CD4-positive, alpha-beta T cell (primary cell): ENCODE measurements around the gene GDPD5. TPM values are rescaled to one million over a fixed set of nuclear protein-coding genes. Genes with fewer than 3 reads are reported as not detected.

Source experiments
- ATAC-seq: fragments of 200-7000 bp; cut with Tn5 transposase; one replicate; pipeline ENCODE4 v1.10.0; 2022; ENCODE audit warnings: mild to moderate bottlenecking; ENCODE audit not compliant: poor library complexity
- CTCF ChIA-PET: fragments of 350-600 bp; sonication (Branson Sonifier 250); formaldehyde crosslinking; loops from one replicate; lab custom pipeline; 2021; ENCODE audit warnings: antibody characterized with exemption, inconsistent platforms; lab: Charles Lee
- POLR2A ChIA-PET: fragments of 350-600 bp; sonication (Branson Sonifier 250); formaldehyde crosslinking; loops from one replicate; lab custom pipeline; 2021; ENCODE audit warnings: antibody characterized with exemption, inconsistent platforms; lab: Charles Lee
- DNase-seq, 14 experiments: peaks; one replicate each; pipeline ENCODE4 v3.0.0-alpha.2; 2013 to 2020; ENCODE audit warnings: mixed read lengths in 2 of 14
- H3K27ac ChIP-seq, 2 donors: one replicate each; pipeline versions ENCODE4 v1.5.1 to v1.7.0; 2013; ENCODE audit warnings: low read length in 2 of 2, low read depth in 1 of 2, mild to moderate bottlenecking in 1 of 2
- H3K27me3 ChIP-seq, 2 experiments: 1 replicate in 1 of 2; 2 replicates in 1 of 2; pipeline versions ENCODE4 v1.6.1 to v1.7.0; 2013; ENCODE audit warnings: low read length in 2 of 2, control low read depth in 1 of 2, mild to moderate bottlenecking in 1 of 2, moderate library complexity in 1 of 2; ENCODE audit not compliant: insufficient read depth in 2 of 2, control insufficient read depth in 1 of 2
- H3K36me3 ChIP-seq: one replicate; pipeline ENCODE4 v1.6.1; 2013; ENCODE audit warnings: low read length, control low read depth; ENCODE audit not compliant: insufficient read depth
- H3K4me1 ChIP-seq: one replicate; pipeline ENCODE4 v1.6.1; 2013; ENCODE audit warnings: low read length, control low read depth; ENCODE audit not compliant: insufficient read depth
- H3K4me3 ChIP-seq: one replicate; pipeline ENCODE4 v1.5.1; 2013; ENCODE audit warnings: mild to moderate bottlenecking, low read length, moderate library complexity
- H3K9me3 ChIP-seq, 2 experiments: 1 replicate in 1 of 2; 2 replicates in 1 of 2; pipeline versions ENCODE4 v1.6.1 to v1.7.0; 2013; ENCODE audit warnings: low read length in 2 of 2, mild to moderate bottlenecking in 2 of 2, control low read depth in 1 of 2, moderate library complexity in 1 of 2; ENCODE audit not compliant: control insufficient read depth in 1 of 2, insufficient read depth in 1 of 2
- H3K27ac Mint-ChIP-seq: one replicate; pipeline ENCODE4 v1.8.0; 2020; ENCODE audit warnings: mixed read lengths
- H3K27me3 Mint-ChIP-seq: one replicate; pipeline ENCODE4 v1.8.0; 2021; ENCODE audit warnings: mixed read lengths
- H3K36me3 Mint-ChIP-seq: one replicate; pipeline ENCODE4 v1.8.0; 2021; ENCODE audit warnings: low read depth, mixed read lengths
- H3K4me1 Mint-ChIP-seq: one replicate; pipeline ENCODE4 v1.8.0; 2021; ENCODE audit warnings: low read depth, mixed read lengths
- H3K4me3 Mint-ChIP-seq: one replicate; pipeline ENCODE4 v1.8.0; 2020; ENCODE audit warnings: mild to moderate bottlenecking, mixed read lengths
- H3K9me3 Mint-ChIP-seq: one replicate; pipeline ENCODE4 v1.8.0; 2020; ENCODE audit warnings: mixed read lengths
- CTCF ChIP-seq: fragments of 200-600 bp; IDR thresholded peaks from one replicate; pipeline ENCODE4 v1.8.0; 2022; ENCODE audit warnings: antibody characterized with exemption, mild to moderate bottlenecking
- intact Hi-C, 2 experiments: fragments of 100-400 bp; cut with DNase I in 1 of 2; cut with micrococcal nuclease in 1 of 2; formaldehyde crosslinking; loops; one replicate each; pipeline versions ENCODE4 v1.15.1 to v1.9.0; 2023 to 2025; cut with DNase I, micrococcal nuclease
- total RNA-seq, 174 experiments: library from RNA in 2 of 174; stranded (reverse) in 2 of 174; gene quantifications; one replicate each; pipeline ENCODE4 v1.2.3 and lab custom pipeline; 2021 to 2026

GDPD5 gene
- total RNA-seq, 2 experiments from 2014 or later: 91.6 to 101 TPM

GRCh38 chr11:75562836-75563484 lies 37.2 kb upstream of the GDPD5 start:
- TF ChIP-seq CTCF: no peak
- Mint-ChIP-seq H3K27me3 (no peaks in the 10 kb centered on the region), H3K4me1 (peaks cover 47% of the 10 kb centered on the region), H3K4me3 (peak overlapping the region; percentile 99), H3K27ac (peak overlapping the region; percentile 94), H3K9me3 (no peaks in the 10 kb centered on the region), H3K36me3 (peaks cover 16% of the 10 kb centered on the region)
- no peaks in the 10 kb centered on the region for H3K27me3 ChIP-seq
- H3K4me1 ChIP-seq: peaks cover 42% of the 10 kb centered on the region
- DNase-seq: no peak
- peak overlapping the region; percentile 93 for H3K4me3 ChIP-seq
- no peak for ATAC-seq
- no peaks in the 10 kb centered on the region for H3K9me3 ChIP-seq
- intact Hi-C loops: no loop called here
- H3K27ac ChIP-seq: peak overlapping the region; percentile 41 to 79
- ChIA-PET CTCF (no interaction called here), POLR2A (interaction anchor here (0.5 to 2.5 kb wide), 12 partner anchors 9 to 420 kb away, joined by 3 to 16 read pairs (median 4); partner anchors contain the start of genes GDPD5 and UVRAG)
- H3K36me3 ChIP-seq: peaks cover 6% of the 10 kb centered on the region

GRCh38 chr11:75562048-75562835 lies 36.5 kb upstream of the GDPD5 start, which contains the start of gene SERPINH1:
TSS of gene SERPINH1 (plus strand) at chr11:75562253. CDS start at chr11:75566350, 4,097 bp downstream.
- Histone ChIP-seq H3K4me3 (peak within 1 kb of the TSS; percentile 93), H3K4me1 (peaks cover 42% of the 10 kb centered on the region), H3K27me3 (no peaks in the 10 kb centered on the region), H3K27ac (peak within 1 kb of the TSS; percentile 41 to 79), H3K9me3 (no peaks in the 10 kb centered on the region), H3K36me3 (peaks cover 6% of the 10 kb centered on the region)
- Mint-ChIP-seq H3K9me3 (no peaks in the 10 kb centered on the region), H3K27ac (peak within 1 kb of the TSS; percentile 94), H3K4me3 (peak within 1 kb of the TSS; percentile 99), H3K27me3 (no peaks in the 10 kb centered on the region), H3K4me1 (peaks cover 47% of the 10 kb centered on the region), H3K36me3 (peaks cover 12% of the 10 kb centered on the region)
- CTCF ChIA-PET: no interaction called here
- ATAC-seq: peak; percentile 78
- peak in 13 of 14 experiments; percentile 22 to 76 (median 49) for DNase-seq
- intact Hi-C loops: no loop called here
- TF ChIP-seq CTCF: no peak
- POLR2A ChIA-PET: interaction anchor here (0.5 to 2.5 kb wide), 13 partner anchors 9 to 421 kb away, joined by 3 to 16 read pairs (median 3); partner anchors contain the start of genes GDPD5 and UVRAG

DNA sequence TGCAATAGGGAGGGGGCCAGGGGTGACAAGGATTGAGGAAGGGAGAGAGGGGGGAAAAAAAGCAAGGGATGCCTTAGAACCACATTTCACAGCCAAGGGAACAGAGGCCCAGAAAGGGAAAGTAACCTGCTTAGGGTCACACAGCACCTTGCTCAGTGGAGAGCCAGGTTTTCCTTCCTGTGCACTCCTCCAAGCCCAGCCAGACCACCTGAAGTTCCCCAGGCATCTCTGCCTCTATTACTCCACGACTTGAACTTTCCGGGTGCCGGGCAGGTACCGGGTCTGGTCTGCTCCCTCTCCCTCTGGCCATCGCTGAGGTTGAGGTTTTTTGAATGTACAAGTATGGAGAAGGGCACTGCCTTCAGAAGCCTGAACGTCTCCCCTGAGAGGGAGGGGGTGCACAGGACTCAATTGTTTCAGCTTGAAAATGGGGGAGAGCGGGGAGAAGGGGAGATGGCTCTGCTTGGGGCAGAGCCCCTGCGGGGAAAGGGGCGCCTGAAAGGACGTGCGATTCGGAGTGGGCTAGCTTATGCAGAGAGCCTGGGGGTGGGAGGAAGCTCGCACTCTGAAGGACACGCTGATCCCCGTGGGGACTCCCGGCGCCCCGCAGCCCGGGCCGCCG lies 35.8 kb upstream of the GDPD5 start:
- peaks cover 47% of the 10 kb centered on the region for H3K4me1 Mint-ChIP-seq
- intact Hi-C loops: no loop called here

More for the DNA sequence above, 35.8 kb upstream of the GDPD5 start:
- Histone ChIP-seq H3K4me1 (peaks cover 42% of the 10 kb centered on the region), H3K27ac (peak overlapping the region; percentile 41 to 79), H3K9me3 (no peaks in the 10 kb centered on the region), H3K27me3 (no peaks in the 10 kb centered on the region), H3K4me3 (peak overlapping the region; percentile 93), H3K36me3 (no peaks in the 10 kb centered on the region)
- CTCF ChIA-PET: interaction anchor here (0.7 kb wide), 1 partner anchor 32 kb away, joined by 3 read pairs; no protein-coding TSS in a partner anchor
- H3K27me3 Mint-ChIP-seq: no peaks in the 10 kb centered on the region
- DNase-seq (no peak), ATAC-seq (no peak)
- H3K27ac Mint-ChIP-seq: peak overlapping the region; percentile 94
- peak overlapping the region; percentile 99 for H3K4me3 Mint-ChIP-seq
- H3K36me3 Mint-ChIP-seq: peaks cover 12% of the 10 kb centered on the region
- TF ChIP-seq CTCF: no peak
- H3K9me3 Mint-ChIP-seq: no peaks in the 10 kb centered on the region
- POLR2A ChIA-PET: interaction anchor here (0.9 to 2.5 kb wide), 7 partner anchors 13 to 253 kb away, joined by 3 to 16 read pairs (median 3); partner anchors contain the start of genes GDPD5 and UVRAG
